A673 (cell line): ENCODE data around the gene ACSL5. TPM values are rescaled to one million over a fixed set of nuclear protein-coding genes. Genes with fewer than 3 reads are reported as not detected.

ENCODE experiments used
- BruUV-seq: library from RNA; stranded (reverse); fragments of 400-500 nt; replicated peaks from 2 replicates; lab custom pipeline; 2021; lab: Mats Ljungman, UMichigan
- CTCF ChIA-PET: fragments of 300-600 bp; sonication (Branson Sonifier 250); formaldehyde crosslinking; loops from one replicate; lab custom pipeline; 2022; ENCODE audit warnings: antibody characterized with exemption; lab: Charles Lee
- POLR2A ChIA-PET: fragments of 300-600 bp; sonication (Branson Sonifier 250); formaldehyde crosslinking; loops from one replicate; lab custom pipeline; 2022; ENCODE audit warnings: antibody characterized with exemption; ENCODE audit not compliant: low non-redundant PET; lab: Charles Lee
- DNase-seq: peaks from one replicate; pipeline ENCODE4 v3.0.0-alpha.2; 2015; ENCODE audit warnings: low spot score
- H3K27ac ChIP-seq: fragments of 200-600 bp; sonication (generic); 2 replicates; pipeline ENCODE4 v1.5.1; 2016; ENCODE audit warnings: mixed run types, low read depth, mild to moderate bottlenecking, mixed read lengths, antibody characterized with exemption, low read length; ENCODE audit not compliant: poor library complexity, severe bottlenecking
- H3K27me3 ChIP-seq: fragments of 200-600 bp; sonication (generic); replicated peaks from 2 replicates; pipeline ENCODE4 v1.6.1; 2017; ENCODE audit warnings: mixed run types, low read depth, mild to moderate bottlenecking, mixed read lengths, antibody characterized with exemption, low read length; ENCODE audit not compliant: insufficient read depth, poor library complexity
- H3K36me3 ChIP-seq: fragments of 200-600 bp; sonication (generic); 2 replicates; pipeline ENCODE4 v1.6.1; 2016; ENCODE audit warnings: mixed run types, mild to moderate bottlenecking, mixed read lengths, antibody characterized with exemption, low read length; ENCODE audit not compliant: insufficient read depth, poor library complexity, severe bottlenecking
- H3K4me1 ChIP-seq: fragments of 200-600 bp; sonication (generic); 2 replicates; pipeline ENCODE4 v1.6.1; 2017; ENCODE audit warnings: mixed run types, mild to moderate bottlenecking, mixed read lengths, antibody characterized with exemption, low read length; ENCODE audit not compliant: insufficient read depth, poor library complexity, severe bottlenecking
- H3K4me3 ChIP-seq: fragments of 200-600 bp; sonication (generic); 2 replicates; pipeline ENCODE4 v1.5.1; 2016; ENCODE audit warnings: low read depth, mixed run types, mild to moderate bottlenecking, mixed read lengths, low read length; ENCODE audit not compliant: poor library complexity, severe bottlenecking
- H3K9me3 ChIP-seq: fragments of 200-600 bp; sonication (generic); 2 replicates; pipeline ENCODE4 v1.6.1; 2016; ENCODE audit warnings: mixed run types, low read depth, mild to moderate bottlenecking, mixed read lengths, antibody characterized with exemption, low read length; ENCODE audit not compliant: poor library complexity, severe bottlenecking
- CTCF ChIP-seq: fragments of 300-800, 200-600 bp; sonication (generic); conservative IDR thresholded peaks from 2 replicates; pipeline ENCODE4 v1.5.1; 2017; ENCODE audit warnings: low read depth, mild to moderate bottlenecking, antibody characterized with exemption, low read length, moderate library complexity, mixed read lengths
- EZH2 ChIP-seq: fragments of 200-600 bp; sonication (generic); IDR thresholded peaks from 2 replicates; pipeline ENCODE4 v1.6.1; 2017; ENCODE audit warnings: borderline replicate concordance, low read depth, mild to moderate bottlenecking, mixed read lengths, antibody characterized with exemption, low read length; ENCODE audit not compliant: poor library complexity, severe bottlenecking
- intact Hi-C: fragments of 100-400 bp; cut with micrococcal nuclease; formaldehyde crosslinking; loops from one replicate; pipeline ENCODE4 v1.10.0; 2022; ENCODE audit not compliant: unreplicated experiment
- total RNA-seq: library from RNA; stranded (reverse); gene quantifications from 2 replicates; pipeline ENCODE4 v1.2.3, GENCODE V29; 2021

Gene ACSL5
- total RNA-seq, 1 experiment from 2014 or later, result 1.0 TPM

GRCh38 chr10:112446855-112447619, 73.1 kb downstream of the ACSL5 start, which contains the start of the genes VTI1A and ZDHHC6:
VTI1A (plus strand) TSS chr10:112447215; CDS start chr10:112447374, 159 bp downstream.
ZDHHC6 (minus strand) TSS chr10:112446914; CDS start chr10:112445436, 1,478 bp downstream.
- BruUV-seq, result no TSS peak
- H3K4me3 ChIP-seq, result peak within 1 kb of the TSS; percentile 91
- ChIA-PET POLR2A (no interaction called here), CTCF (interaction anchor here (1.0 kb wide), 1 partner anchor 25 kb away, joined by 3 read pairs; no protein-coding TSS in a partner anchor)
- no peaks in the 10 kb centered on the region for H3K9me3 ChIP-seq
- H3K27me3 ChIP-seq, result no peaks in the 10 kb centered on the region
- peak within 1 kb of the TSS; percentile 98 for H3K27ac ChIP-seq
- intact Hi-C loops, result no loop called here
- H3K36me3 ChIP-seq, result peaks cover 17% of the 10 kb centered on the region
- no peak for TF ChIP-seq EZH2
- 0 out of 2 replicates have a peak, but pooled peaks have one; percentile 30 for TF ChIP-seq CTCF
- peak; percentile 89 for DNase-seq
- peaks cover 5% of the 10 kb centered on the region for H3K4me1 ChIP-seq

- intact Hi-C loops, result no loop called here
- Histone ChIP-seq H3K4me3 (peak overlapping the region; percentile 91), H3K36me3 (peaks cover 16% of the 10 kb centered on the region), H3K4me1 (peaks cover 5% of the 10 kb centered on the region), H3K9me3 (no peaks in the 10 kb centered on the region), H3K27ac (peak overlapping the region; percentile 98), H3K27me3 (no peaks in the 10 kb centered on the region)
- DNase-seq, result no peak
- ChIA-PET CTCF (interaction anchor here (1.0 kb wide), 1 partner anchor 25 kb away, joined by 3 read pairs; no protein-coding TSS in a partner anchor), POLR2A (no interaction called here)
- BruUV-seq, result TSS peak; percentile 67
- TF ChIP-seq EZH2 (no peak), CTCF (no peak)
Measured at GRCh38 chr10:112447620-112447928, 73.7 kb downstream of the ACSL5 start.

- no TSS peak for BruUV-seq
- Histone ChIP-seq H3K4me1 (peaks cover 5% of the 10 kb centered on the region), H3K4me3 (no peak overlapping the region), H3K36me3 (peaks cover 10% of the 10 kb centered on the region), H3K27me3 (no peaks in the 10 kb centered on the region), H3K9me3 (no peaks in the 10 kb centered on the region), H3K27ac (no peak overlapping the region)
- TF ChIP-seq EZH2 (no peak), CTCF (no peak)
- CTCF ChIA-PET, result no interaction called here
- DNase-seq, result no peak
- intact Hi-C loops, result no loop called here
- POLR2A ChIA-PET, result no interaction called here
Measured at GRCh38 chr10:112448888-112449287, 75.0 kb downstream of the ACSL5 start.
